Suppressor macrophage treated with lipopolysaccharide for 4 hours (primary cell): ENCODE measurements around the gene ARHGEF12.

Experiments
- DNase-seq: peaks from one replicate; pipeline ENCODE4 v3.0.0-alpha.2; 2020

The ARHGEF12 gene

GRCh38 chr11:120318906-120319305 is 17.3 kb upstream of the ARHGEF12 start:
- no peak for DNase-seq

DNA sequence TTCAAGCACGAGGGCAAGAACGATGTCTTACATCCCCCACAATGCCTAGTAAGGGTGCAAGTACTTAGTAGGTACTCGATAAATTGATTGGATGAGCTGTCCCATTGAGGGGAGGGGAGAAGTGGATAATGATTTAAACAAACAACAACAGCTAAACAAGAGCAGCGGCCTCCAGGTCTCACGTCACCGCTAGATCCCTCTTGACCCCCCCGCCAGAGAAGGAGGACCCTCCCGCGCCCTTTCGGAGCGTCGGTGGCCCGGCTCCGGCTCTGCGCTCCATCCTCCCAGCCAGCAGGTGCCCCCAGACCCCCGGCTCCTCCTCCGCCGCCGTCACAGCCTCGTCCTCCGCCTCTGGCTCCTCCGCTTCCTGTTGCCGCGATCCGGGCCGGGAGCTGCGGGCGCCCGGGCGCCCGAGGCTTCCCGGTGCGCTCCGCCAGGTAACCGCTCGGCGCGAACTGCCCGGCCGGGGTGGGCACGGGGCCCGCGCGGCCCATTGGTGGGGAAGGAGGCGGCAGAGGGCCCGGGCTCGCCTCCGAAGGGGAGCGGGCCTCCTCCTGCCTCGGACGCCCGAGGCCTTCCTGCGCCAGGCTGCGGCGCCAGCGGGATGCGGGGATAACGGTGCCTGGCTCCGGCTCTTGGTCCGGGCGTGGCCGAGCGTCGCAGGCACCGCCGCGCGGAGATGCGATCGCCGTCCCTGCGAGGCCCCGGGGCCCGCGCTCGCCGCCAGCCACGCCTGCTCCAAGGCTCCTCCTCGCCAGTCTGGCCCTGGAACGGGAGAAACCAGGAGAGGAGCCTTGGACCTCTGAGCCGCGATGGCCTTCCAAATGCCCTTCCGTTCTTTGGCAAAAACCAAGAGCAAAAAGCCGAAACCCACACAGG is 11.0 kb upstream of the ARHGEF12 start, which contains the start of gene TLCD5:
Gene TLCD5, plus strand, starts transcription at position 368 of the 879 bp plus-strand sequence. CDS start 2,143 bp downstream, outside the sequence.
- DNase-seq = no peak

DNA sequence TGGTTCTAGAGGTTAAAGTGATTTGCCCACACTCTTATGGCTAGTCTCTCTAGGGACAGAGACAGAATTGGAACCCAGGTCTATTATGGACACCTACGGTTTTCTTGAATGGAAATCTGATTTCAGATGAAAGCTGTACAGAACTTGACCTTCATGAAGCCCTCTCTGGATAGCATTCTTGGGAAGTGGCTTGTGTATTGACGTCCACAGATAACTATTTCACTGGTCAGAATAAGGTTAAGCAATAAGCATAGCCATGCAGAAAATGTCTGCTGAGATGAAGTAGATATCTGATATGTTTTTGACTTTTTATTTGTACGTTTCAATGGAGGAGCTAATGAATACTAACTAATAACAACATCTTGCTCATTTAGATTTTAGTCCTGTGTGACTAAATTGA is 10.0 kb upstream of the ARHGEF12 start:
- DNase-seq = no peak

DNA sequence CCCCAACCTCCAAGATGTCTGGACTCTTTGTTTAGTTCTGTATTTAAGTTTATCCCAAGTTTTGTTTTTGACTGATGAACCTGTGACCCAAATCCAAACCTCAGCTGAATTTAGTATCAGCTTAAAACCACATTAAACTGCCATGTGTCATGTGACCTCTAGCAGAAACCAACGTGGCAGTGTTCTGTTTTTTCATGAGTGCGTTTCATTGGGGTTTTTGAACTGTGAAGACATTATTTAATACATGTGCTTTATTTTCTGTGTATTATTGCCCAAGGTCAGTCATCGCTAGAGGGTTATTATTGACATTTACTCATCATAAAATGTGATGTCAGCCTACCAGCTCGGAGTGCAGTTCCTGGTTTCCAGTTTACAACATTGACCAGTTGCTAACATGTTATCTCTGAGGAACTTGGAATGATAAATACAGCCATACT is 9.3 kb upstream of the ARHGEF12 start:
- peak; percentile 58 for DNase-seq

GRCh38 chr11:120327311-120327710 is 8.9 kb upstream of the ARHGEF12 start:
- DNase-seq = no peak

GRCh38 chr11:120329556-120329955 is 6.7 kb upstream of the ARHGEF12 start:
- no peak for DNase-seq

- no peak for DNase-seq
These were observed 6.2 kb upstream of the ARHGEF12 start for GRCh38 chr11:120330045-120330444.

- no peak for DNase-seq
These were observed 4.8 kb upstream of the ARHGEF12 start for GRCh38 chr11:120331301-120331996.

- DNase-seq = no peak
These were observed 3.1 kb upstream of the ARHGEF12 start for GRCh38 chr11:120332822-120333716.

GRCh38 chr11:120333801-120334200 is 2.4 kb upstream of the ARHGEF12 start:
- no peak for DNase-seq

DNA sequence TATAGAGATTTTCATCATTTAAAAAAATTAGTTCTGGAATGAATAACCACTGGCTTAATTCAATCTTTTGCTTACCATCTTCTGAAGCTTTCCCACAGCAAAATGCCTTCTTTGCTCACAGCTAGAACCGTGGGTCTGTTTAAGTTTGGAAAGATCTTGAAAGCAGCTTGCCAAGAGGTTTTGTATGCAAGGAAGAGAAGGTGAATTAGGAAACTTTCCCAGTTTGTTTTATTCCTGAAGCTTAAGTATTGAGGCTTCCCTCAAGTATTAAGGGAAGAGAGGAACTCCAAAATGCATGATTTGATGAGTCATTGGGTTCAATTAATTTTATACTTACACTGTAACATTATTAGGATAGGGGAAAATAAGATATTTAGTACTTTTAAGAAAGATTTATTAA is 1.9 kb upstream of the ARHGEF12 start:
- no peak for DNase-seq

GRCh38 chr11:120334894-120335462 is 1.2 kb upstream of the ARHGEF12 start:
- DNase-seq = peak; percentile 83

DNA sequence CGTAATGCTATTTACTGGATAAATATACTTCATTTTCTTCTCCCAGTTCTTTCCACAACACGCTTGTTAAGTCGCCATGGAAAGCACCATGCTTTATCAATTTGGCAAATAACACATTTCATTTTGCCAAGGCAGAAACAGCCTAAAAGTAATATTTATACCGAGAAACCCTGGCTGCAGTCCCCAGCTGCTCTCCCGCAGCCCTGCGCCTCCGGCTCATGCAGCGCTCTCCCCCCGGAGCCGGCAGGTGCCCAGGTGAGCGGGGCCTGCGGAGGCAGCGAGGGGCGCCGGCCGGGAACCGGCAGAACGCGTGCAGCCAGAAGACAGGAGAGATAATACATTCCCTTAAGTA is 681 bp upstream of the ARHGEF12 start:
- DNase-seq = no peak

DNA sequence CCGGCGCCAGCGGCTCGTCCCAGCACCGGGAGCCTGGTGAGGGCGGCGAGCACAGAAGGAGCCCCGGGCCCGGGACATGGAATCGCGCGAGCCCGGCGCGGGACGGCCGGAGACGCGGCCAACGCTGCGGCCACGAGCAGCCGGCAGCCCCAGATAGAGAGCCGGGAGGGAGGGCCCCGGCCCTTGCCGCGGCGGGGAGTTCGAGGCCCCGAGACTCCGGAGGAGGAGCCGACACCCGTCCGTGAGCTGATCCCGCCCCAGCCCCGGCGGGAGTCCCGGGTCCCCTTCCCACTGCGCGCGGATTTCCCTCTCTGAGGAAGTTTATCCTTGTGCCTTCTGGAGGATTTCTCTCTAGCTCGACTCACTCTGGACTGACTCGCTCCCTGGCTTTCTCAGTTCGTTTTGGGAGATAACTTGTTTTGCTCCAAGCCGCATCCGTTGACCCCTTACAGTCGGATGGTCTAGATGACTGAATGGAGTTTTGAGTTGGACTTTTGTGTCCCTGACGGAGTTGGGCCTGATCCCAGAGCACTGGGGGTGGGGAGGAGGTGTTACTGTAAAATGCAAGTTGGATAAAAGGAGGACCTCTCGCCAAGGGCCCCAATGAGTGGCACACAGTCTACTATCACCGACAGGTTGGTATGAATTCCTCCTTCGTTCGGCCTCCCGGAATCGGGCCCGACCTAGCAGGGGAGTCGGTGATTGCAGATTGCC is 585 bp downstream of the ARHGEF12 start:
- DNase-seq = no peak

DNA sequence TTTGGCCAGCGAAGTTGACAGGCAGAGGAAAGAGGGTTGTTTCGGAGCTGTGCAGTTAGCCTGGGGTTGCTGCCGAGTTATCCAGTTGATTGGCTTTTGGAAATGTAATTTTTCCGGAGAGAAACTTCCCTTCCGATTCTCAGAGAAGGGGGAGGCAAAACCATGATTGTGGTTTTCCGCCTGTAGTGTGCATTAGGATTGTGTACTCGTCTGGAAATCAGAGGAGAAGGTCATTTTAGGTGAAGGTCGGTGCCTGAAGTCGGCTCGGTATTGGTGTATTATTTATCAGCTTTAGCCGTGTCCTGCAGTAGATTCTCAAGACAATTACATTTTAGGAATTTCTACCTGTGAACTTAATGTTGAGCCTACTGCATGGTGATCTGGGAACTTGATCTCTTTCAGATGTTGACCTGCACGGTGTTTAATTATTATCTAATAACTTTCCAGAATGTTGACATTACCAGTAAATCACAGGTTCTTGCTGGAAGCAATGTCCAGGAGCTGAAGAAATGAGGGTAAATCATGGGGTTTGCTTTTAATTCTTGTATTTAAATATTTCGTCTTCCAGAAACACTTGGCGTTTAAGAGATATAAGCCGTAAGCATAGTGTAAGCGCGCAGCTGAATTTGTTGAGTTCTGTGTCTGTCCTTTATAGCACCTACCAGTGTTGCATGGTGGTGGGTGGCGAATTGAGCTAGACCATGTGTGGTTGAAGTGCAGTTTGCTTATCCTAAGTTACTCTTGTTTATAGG is 1.3 kb downstream of the ARHGEF12 start:
- no peak for DNase-seq

DNA sequence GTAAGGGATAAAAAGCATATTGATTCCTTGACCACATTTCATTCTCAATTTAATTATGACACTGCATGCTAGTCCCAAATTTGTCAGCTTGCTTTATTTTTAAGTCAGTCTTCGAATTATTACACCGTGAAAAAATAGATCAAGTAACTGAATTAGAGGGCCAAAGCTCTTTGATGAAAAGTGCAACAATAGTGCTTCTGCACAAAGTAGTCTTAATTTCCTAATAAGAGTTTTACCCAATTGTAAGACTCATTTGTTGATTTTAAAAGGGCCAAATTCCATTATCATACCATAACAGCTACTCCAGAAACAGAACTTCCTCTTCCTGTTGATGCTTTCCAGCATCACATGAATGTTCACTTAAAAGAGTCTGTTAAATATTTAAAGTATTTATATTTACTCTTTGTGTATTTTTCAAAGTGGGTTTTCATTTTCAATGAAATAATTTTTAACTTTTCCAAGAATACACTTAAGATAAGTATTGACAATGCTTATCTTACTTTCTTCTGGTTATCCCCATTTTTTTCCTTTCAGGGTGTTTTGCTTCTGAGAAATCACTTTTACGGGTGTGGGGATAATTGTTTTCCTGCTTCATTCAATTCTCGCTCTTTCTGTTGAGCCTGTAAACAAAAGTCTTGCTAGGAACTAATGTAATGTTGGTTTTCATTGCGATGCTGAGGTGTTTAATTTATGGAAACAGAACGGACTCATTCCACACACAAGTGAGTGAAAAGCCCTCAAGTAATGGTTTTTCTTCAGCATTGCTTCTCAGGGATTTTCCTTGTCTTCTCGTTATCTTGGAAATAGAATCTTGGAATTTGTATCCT is 2.1 kb downstream of the ARHGEF12 start:
- DNase-seq = no peak

DNA sequence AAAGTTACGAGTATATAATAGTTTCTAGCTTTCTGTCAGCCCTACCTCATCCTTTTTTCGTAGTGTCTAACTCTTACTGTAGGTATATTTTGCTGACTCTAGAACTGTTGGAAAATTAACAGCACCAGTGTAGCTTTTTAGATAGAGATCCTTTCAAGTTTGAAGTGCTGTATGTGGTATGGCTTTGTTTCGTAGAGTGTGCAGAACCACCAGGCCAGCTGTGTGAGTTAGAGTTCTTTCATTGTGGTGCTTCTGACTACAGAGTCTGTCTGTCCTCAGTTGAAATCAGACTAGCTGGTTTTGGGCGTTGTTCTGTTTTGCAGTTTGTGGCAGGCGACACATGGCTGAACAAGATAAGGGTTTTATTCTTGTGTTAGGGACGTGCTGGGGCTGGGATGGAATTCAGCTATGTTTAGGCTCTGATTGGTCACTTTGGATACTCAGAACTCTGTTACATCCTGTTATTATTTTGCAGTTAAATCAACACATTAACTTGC is 3.2 kb downstream of the ARHGEF12 start:
- DNase-seq = no peak

DNA sequence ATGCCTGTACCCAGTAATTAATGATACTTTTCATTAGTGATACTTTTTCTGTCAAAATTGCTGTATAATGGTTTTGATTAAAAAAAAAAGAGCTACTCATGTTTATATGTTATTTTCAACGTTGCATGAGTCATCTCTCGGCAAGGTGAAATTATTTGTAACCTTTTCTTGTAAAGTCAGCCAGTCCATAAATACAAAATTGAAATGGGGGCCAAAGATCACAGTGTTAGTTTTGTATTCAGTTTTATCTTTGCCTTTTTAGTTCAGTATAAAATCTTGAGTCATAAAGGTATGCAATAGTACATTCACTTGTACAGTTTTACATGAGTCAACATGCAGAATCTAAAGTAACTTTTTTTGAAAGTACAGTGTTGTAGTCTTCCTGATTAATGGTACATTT is 4.3 kb downstream of the ARHGEF12 start:
- DNase-seq = no peak

DNA sequence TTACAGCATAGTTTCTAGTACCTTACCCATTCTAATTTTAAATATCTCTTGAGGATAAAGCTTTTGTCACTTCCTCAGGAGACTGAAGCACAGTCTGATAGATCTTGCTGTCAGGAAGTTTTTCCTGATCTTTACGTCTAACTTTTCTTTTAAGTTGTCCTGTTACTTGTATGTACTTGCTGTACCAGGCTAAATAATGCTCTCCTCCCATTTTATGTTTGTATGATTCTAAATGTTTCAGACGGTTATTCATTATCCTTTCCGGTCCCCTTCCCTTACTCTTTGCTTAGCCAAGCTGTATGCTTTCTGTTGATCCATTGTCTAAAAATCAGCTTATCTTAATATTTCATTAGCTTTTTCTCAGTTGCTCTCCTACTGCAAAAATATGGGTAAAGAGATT is 6.0 kb downstream of the ARHGEF12 start:
- no peak for DNase-seq

GRCh38 chr11:120342678-120343077 is 6.5 kb downstream of the ARHGEF12 start:
- DNase-seq = no peak
